Caki2 (cell line): ENCODE measurements around the gene DPPA2. TPM values are rescaled to one million over a fixed set of nuclear protein-coding genes. Genes with fewer than 3 reads are reported as not detected.

Experiments used
- DNase-seq: peaks from one replicate; pipeline ENCODE4 v3.0.0-alpha.2; 2015; ENCODE audit warnings: low read depth
- in situ Hi-C: cut with HindIII; loops from 2 replicates; pipeline ENCODE4 v1.10.0; 2016; ENCODE audit warnings: low sequenced_read_pairs, low pct_unique_long_range_greater_than_20kb, mixed read lengths
- total RNA-seq: library from RNA; depleted of rRNA; stranded (reverse); fragments of >200 nt; shearing (Covaris generic); gene quantifications from 2 replicates; pipeline ENCODE4 v1.2.3, GENCODE V29; 2014; ENCODE audit warnings: low replicate concordance

The DPPA2 gene
- total RNA-seq, 1 experiment from 2014 or later = 0.51 TPM

GRCh38 chr3:109331692-109332091, 15.4 kb upstream of the DPPA2 start:
- no peak for DNase-seq
- in situ Hi-C loops = no loop called here

DNA sequence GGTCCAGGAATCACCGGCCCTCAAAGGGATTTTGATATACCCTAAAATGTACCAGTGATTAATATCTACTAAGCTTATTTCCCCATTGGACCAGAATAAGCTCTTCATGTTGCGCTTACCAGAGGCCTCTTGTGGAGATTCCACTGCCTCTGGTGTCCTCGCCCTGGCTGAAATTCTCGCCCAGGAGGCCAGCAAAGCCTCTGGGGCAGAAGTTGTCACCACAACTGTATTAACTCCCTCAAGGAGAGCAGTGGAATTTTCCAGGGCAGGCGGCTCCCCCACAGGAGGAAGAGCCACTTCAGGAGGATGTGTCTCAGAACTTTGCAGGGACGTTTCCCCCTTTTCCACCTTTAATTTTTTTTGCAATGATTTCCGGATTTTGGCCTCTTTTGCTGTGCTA, 14.1 kb upstream of the DPPA2 start:
- no peak for DNase-seq
- in situ Hi-C loops = no loop called here

- DNase-seq = no peak
- in situ Hi-C loops = no loop called here
Measured at GRCh38 chr3:109328202-109328601, 11.9 kb upstream of the DPPA2 start.

DNA sequence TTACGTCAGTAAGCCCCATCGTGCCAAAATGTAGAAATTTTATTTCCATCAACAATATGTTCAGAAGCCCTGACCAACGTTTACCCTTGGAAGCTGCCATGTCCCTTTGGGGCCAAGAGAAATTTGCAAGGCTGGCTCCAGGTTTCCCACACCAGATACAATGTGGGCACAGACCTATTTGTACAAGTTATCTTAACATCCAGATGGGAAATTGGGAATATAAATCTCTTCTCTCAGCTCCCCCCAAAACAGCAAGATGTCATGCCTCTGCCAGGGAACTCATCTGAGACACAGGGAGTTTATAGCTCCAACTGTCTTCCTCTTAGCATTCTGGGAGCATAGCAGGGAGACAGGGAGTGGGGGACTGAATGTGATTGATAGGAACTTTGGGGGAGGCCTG, 9.3 kb upstream of the DPPA2 start:
- no peak for DNase-seq
- in situ Hi-C loops = no loop called here

DNA sequence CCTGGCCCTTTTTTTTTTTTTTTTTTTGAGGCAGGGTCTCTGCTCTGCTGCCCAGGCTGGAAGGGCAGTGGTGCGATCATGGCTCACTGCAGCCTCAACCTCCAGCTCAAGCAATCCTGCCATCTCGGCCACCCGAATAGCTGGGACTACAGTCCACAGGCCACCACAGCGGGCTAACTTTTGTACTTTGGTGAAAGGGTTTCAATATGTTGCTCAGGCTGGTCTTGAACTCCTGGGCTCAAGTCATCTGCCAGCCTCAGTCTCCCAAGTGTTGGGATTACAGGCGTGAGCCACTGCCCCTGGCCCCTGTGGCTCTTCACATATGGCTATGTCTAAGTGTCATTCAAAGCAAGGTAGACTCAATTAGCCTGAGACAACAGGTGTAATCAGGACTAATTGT, 8.8 kb upstream of the DPPA2 start:
- in situ Hi-C loops = no loop called here
- no peak for DNase-seq

DNA sequence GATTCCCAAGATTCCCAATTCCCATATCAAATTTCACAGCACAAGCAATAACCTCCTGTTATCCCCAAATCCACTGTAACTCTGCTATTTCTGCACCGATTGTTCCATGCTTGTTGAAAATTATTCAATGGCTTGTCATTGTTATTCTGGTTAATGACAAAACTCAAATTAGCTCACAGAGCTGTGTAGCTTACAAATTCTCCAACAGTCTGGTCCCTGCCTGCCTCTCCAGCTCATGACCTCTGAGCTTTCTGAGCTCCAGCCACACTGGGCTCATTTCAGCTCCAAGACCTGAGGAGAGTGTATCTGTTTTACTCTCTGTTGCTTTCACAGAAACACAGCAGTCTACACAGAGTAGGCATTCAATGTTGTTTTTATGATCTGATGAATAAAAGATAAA, 3.3 kb downstream of the DPPA2 start:
- DNase-seq = no peak
- in situ Hi-C loops = no loop called here

GRCh38 chr3:109297496-109297895, 18.8 kb downstream of the DPPA2 start:
- no peak for DNase-seq
- in situ Hi-C loops = no loop called here

DNA sequence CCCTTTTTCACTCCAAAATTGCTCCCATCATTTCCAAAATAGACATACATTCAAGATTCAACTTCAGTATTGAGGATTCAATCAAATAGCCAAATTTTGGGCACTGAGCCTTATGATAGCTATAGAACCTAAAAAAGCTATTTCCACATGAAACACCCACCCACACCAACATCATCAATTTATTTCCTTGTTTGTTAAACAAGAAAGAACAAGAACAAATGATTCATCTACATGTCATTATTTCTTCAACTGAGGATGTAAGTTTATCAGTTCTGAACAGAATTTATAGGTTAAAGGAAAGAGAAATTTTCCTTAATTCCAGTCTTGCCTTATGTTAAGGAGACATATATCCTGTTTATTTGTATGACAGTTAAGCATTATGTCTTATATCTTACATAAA, 32.2 kb downstream of the DPPA2 start:
- in situ Hi-C loops = no loop called here
- DNase-seq = no peak

GRCh38 chr3:109278546-109278945, 37.8 kb downstream of the DPPA2 start:
- in situ Hi-C loops = no loop called here

DNA sequence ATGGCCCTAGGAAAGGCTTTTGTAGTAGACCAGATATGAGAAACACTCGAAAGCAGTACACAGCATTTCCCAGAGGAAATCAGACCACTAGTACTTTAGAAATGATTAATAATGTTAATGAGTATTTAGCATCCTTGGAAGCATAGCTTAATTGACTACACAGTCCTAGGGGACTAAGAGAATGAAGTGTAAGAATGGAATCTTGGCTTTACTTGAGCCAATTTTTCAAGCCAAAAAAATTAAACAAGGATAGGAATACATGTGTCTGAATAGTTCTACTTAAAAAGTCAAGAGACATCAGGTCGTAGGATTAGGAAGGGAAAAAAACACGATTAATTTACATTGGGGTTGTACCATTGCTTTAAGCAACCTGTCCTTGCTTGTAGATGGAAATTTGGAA, 38.2 kb downstream of the DPPA2 start:
- DNase-seq = no peak
- in situ Hi-C loops = no loop called here

More at GRCh38 chr3:109278546-109278945, 37.8 kb downstream of the DPPA2 start:
- no peak for DNase-seq

DNA sequence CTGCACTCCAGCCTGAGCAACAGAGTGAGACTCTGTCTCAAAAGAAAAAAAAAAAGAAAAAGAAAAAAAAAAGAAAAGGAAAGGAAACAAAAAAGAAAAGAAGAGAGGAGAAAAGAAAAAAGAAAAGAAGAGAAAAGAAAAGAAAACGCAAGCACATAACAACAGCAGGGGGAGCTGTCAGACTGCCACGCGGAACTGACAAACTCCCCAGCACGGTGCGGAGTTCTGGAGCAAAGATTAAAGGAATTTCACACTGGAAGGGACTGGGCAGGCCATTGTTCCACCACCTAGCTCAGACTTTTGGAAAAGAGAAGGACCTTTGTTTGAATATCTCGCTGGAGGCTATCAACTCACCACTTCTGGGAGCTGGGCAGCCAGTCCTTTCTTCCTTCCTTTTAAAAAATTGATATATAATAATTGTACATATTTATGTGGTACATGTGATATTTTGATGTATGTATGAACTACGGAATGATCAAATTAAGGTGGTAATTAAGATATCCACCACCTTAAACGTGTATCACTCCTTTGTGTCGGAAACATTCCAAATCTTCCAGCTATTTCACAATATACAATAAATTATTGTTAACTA, 40.5 kb downstream of the DPPA2 start:
- peak; percentile 49 for DNase-seq
- in situ Hi-C loops = no loop called here

GRCh38 chr3:109270779-109271178, 45.5 kb downstream of the DPPA2 start:
- no peak for DNase-seq
- in situ Hi-C loops = no loop called here

- DNase-seq = no peak
- in situ Hi-C loops = no loop called here
Measured at GRCh38 chr3:109269577-109270275, 46.6 kb downstream of the DPPA2 start.

DNA sequence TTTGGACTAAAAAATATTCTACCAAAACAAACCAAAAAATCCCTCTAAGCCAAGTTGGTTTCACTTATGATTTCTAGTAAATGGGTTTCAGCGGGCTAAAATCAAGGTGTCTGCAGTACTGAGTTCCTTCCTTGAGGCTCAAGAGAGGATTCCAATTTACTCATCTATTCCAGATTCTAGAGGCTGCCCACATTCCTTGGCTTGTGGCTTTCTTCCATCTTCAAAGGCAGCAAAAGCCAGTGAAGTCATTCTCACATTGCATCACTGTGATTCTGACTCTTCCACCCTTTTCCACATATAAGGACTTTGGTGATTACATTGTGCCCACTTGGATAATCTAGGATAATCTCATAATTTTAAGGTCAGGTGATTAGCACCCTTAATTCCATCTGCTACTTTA, 48.1 kb downstream of the DPPA2 start:
- DNase-seq = no peak
- in situ Hi-C loops = no loop called here

- in situ Hi-C loops = no loop called here
- DNase-seq = no peak
Measured at GRCh38 chr3:109265295-109265694, 51.0 kb downstream of the DPPA2 start.

DNA sequence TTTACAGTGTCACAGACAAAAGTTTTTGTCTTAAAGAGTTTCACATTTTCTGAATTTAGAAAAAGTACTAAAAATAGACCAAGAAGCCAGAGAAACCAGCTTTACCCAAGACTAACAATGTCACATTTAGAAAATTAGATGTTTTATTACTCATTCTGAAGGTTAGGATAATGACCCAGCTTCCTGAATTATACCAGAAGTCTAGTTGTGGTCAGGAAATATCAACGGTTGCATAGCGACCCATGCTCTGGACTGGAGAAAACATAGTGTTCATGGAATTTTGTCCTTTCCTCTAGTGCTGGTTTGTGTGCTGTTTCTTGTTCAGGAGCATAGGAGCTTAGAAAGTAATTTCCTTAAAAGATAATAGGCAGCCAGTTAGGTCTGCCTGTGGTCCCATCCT, 59.0 kb downstream of the DPPA2 start:
- DNase-seq = peak; percentile 8
- in situ Hi-C loops = no loop called here

- DNase-seq = no peak
- in situ Hi-C loops = no loop called here
Measured at GRCh38 chr3:109254770-109255169, 61.5 kb downstream of the DPPA2 start.

DNA sequence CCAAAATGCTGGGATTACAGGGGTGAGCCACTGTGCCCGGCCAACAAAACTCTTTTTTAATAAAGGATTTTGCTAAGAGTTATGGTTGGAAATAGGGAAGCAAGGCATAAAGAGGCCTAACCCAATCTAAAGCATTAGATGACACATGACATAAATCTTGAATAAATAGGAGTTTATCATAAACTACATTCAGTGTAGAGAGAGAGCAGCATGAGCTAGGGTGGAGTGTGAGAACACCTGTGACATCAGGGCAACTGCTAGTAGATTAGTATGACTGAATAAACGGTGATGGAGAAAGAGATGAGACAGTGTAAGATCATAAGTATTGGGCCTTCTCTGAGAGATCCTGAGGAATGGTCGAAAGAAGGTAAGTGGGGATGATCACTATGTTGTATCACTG, 63.7 kb downstream of the DPPA2 start:
- no peak for DNase-seq
- in situ Hi-C loops = no loop called here
